WTC11 (cell line): ENCODE data around the gene FBXO30. TPM values are rescaled to one million over a fixed set of nuclear protein-coding genes. Genes with fewer than 3 reads are reported as not detected.

ENCODE experiments used
- ATAC-seq: fragments of 200-7000 bp; cut with Tn5 transposase; 2 replicates; pipeline ENCODE4 v1.10.0; 2021; ENCODE audit warnings: mild to moderate bottlenecking, moderate library complexity
- CTCF ChIA-PET: fragments of 300-600 bp; sonication (Branson Sonifier 250); formaldehyde crosslinking; loops from one replicate; lab custom pipeline; 2021; ENCODE audit warnings: antibody characterized with exemption; lab: Charles Lee
- POLR2A ChIA-PET: fragments of 350-600 bp; sonication (Branson Sonifier 250); formaldehyde crosslinking; loops from one replicate; lab custom pipeline; 2021; ENCODE audit warnings: antibody characterized with exemption; lab: Charles Lee
- DNase-seq: peaks from one replicate; pipeline ENCODE4 v3.0.0; 2021; ENCODE audit warnings: low spot score
- H3K27ac Mint-ChIP-seq: 2 replicates; pipeline ENCODE4 v1.8.0; 2021; ENCODE audit warnings: mixed read lengths
- H3K27me3 Mint-ChIP-seq: 2 replicates; pipeline ENCODE4 v1.8.0; 2021; ENCODE audit warnings: low read depth, mild to moderate bottlenecking, moderate library complexity, mixed read lengths
- H3K36me3 Mint-ChIP-seq: 2 replicates; pipeline ENCODE4 v1.8.0; 2021; ENCODE audit warnings: mixed read lengths
- H3K4me1 Mint-ChIP-seq: 2 replicates; pipeline ENCODE4 v1.8.0; 2022; ENCODE audit warnings: mixed read lengths
- H3K4me3 Mint-ChIP-seq: 2 replicates; pipeline ENCODE4 v1.8.0; 2021; ENCODE audit warnings: mild to moderate bottlenecking, moderate library complexity, mixed read lengths
- H3K9me3 Mint-ChIP-seq: 2 replicates; pipeline ENCODE4 v1.8.0; 2021; ENCODE audit warnings: mixed read lengths
- AR ChIP-seq: fragments of 250-450 bp; sonication (Bioruptor Pico); IDR thresholded peaks from 2 replicates; pipeline ENCODE4 v1.9.0; 2021; ENCODE audit warnings: mild to moderate bottlenecking
- E2F1 ChIP-seq: sonication (generic); formaldehyde crosslinking; IDR thresholded peaks from 2 replicates; pipeline ENCODE4 v1.8.0; 2022; ENCODE audit warnings: mild to moderate bottlenecking, missing genetic modification reagents
- E2F4 ChIP-seq: sonication (generic); formaldehyde crosslinking; IDR thresholded peaks from 2 replicates; pipeline ENCODE4 v1.8.1; 2022; ENCODE audit warnings: low read depth, mild to moderate bottlenecking, moderate library complexity, missing genetic modification reagents, borderline replicate concordance
- ELF4 ChIP-seq: sonication (generic); formaldehyde crosslinking; IDR thresholded peaks from 2 replicates; pipeline ENCODE4 v1.8.1; 2022; ENCODE audit warnings: low read depth, mild to moderate bottlenecking, moderate library complexity, missing genetic modification reagents
- ERG ChIP-seq: fragments of 250-450 bp; sonication (Bioruptor Pico); IDR thresholded peaks from 2 replicates; pipeline ENCODE4 v1.8.0; 2021; ENCODE audit warnings: mild to moderate bottlenecking
- ESRRA ChIP-seq: sonication (generic); formaldehyde crosslinking; IDR thresholded peaks from 2 replicates; pipeline ENCODE4 v1.8.1; 2022; ENCODE audit warnings: mild to moderate bottlenecking, missing genetic modification reagents, borderline replicate concordance
- GABPB1 ChIP-seq: sonication (generic); formaldehyde crosslinking; IDR thresholded peaks from 2 replicates; pipeline ENCODE4 v1.8.1; 2023; ENCODE audit warnings: mild to moderate bottlenecking, missing genetic modification reagents
- HMGXB4 ChIP-seq: sonication (generic); formaldehyde crosslinking; IDR thresholded peaks from 2 replicates; pipeline ENCODE4 v1.8.1; 2023; ENCODE audit warnings: mild to moderate bottlenecking, moderate library complexity, missing genetic modification reagents
- IRF1 ChIP-seq: sonication (generic); formaldehyde crosslinking; IDR thresholded peaks from 2 replicates; pipeline ENCODE4 v1.8.0; 2023; ENCODE audit warnings: missing genetic modification reagents
- MYBL2 ChIP-seq: sonication (generic); formaldehyde crosslinking; IDR thresholded peaks from 2 replicates; pipeline ENCODE4 v1.8.1; 2023; ENCODE audit warnings: mild to moderate bottlenecking, moderate library complexity, missing genetic modification reagents
- NFATC4 ChIP-seq: fragments of 250-450 bp; sonication (Bioruptor Pico); IDR thresholded peaks from 2 replicates; pipeline ENCODE4 v1.9.0; 2021; ENCODE audit warnings: mild to moderate bottlenecking
- NR1H2 ChIP-seq: sonication (generic); formaldehyde crosslinking; IDR thresholded peaks from 2 replicates; pipeline ENCODE4 v1.9.0; 2021; ENCODE audit warnings: mild to moderate bottlenecking, moderate library complexity, missing genetic modification reagents
- NR2C2 ChIP-seq: sonication (generic); formaldehyde crosslinking; IDR thresholded peaks from 2 replicates; pipeline ENCODE4 v1.8.0; 2022; ENCODE audit warnings: mild to moderate bottlenecking, missing genetic modification reagents
- PRRX2 ChIP-seq: fragments of 250-450 bp; sonication (Bioruptor Pico); IDR thresholded peaks from 2 replicates; pipeline ENCODE4 v1.8.0; 2021; ENCODE audit warnings: mild to moderate bottlenecking
- RELA ChIP-seq: sonication (generic); formaldehyde crosslinking; IDR thresholded peaks from 2 replicates; pipeline ENCODE4 v1.8.1; 2022; ENCODE audit warnings: missing genetic modification reagents, mild to moderate bottlenecking, borderline replicate concordance
- TEAD4 ChIP-seq: sonication (generic); formaldehyde crosslinking; IDR thresholded peaks from 2 replicates; pipeline ENCODE4 v1.8.0; 2022; ENCODE audit warnings: mild to moderate bottlenecking, missing genetic modification reagents
- ZBTB21 ChIP-seq: sonication (generic); formaldehyde crosslinking; IDR thresholded peaks from 2 replicates; pipeline ENCODE4 v1.8.1; 2023; ENCODE audit warnings: mild to moderate bottlenecking, missing genetic modification reagents, borderline replicate concordance
- ZNF219 ChIP-seq: sonication (generic); formaldehyde crosslinking; IDR thresholded peaks from 2 replicates; pipeline ENCODE4 v1.8.0; 2023; ENCODE audit warnings: missing genetic modification reagents, mild to moderate bottlenecking, borderline replicate concordance
- ZNF281 ChIP-seq: sonication (generic); formaldehyde crosslinking; IDR thresholded peaks from 2 replicates; pipeline ENCODE4 v1.8.0; 2023; ENCODE audit warnings: mild to moderate bottlenecking, missing genetic modification reagents
- ZNF423 ChIP-seq: fragments of 250-450 bp; sonication (Bioruptor Pico); IDR thresholded peaks from 2 replicates; pipeline ENCODE4 v2.1.2; 2022; ENCODE audit warnings: mild to moderate bottlenecking, moderate library complexity
- total RNA-seq: library from RNA; stranded (reverse); gene quantifications from 3 replicates; pipeline ENCODE4 v1.2.3, GENCODE V29; 2021

Gene FBXO30
- total RNA-seq, 1 experiment from 2014 or later: 11.8 TPM

GRCh38 chr6:145808239-145808638 lies 6.4 kb downstream of the FBXO30 start (continued):
- TF ChIP-seq HMGXB4 (CRISPR knock-in tag) (no peak), ELF4 (no peak), PRRX2 (CRISPR knock-in tag) (no peak), IRF1 (CRISPR knock-in tag) (no peak), RELA (no peak), ESRRA (CRISPR knock-in tag) (no peak), E2F1 (CRISPR knock-in tag) (no peak)

- no peak for ATAC-seq
- POLR2A ChIA-PET: interaction anchor here (0.8 kb wide), 1 partner anchor 13 kb away, joined by 3 read pairs; no protein-coding TSS in a partner anchor
- peaks cover 20% of the 10 kb centered on the region for H3K4me1 Mint-ChIP-seq
- no peaks in the 10 kb centered on the region for H3K27me3 Mint-ChIP-seq
- TF ChIP-seq ZNF423 (no peak), E2F1 (CRISPR knock-in tag) (no peak), ERG (CRISPR knock-in tag) (no peak), NR1H2 (CRISPR knock-in tag) (no peak), ZNF281 (CRISPR knock-in tag) (no peak), AR (CRISPR knock-in tag) (no peak), GABPB1 (no peak), ZBTB21 (CRISPR knock-in tag) (no peak), NR2C2 (no peak), ZNF219 (CRISPR knock-in tag) (no peak), TEAD4 (CRISPR knock-in tag) (no peak), NFATC4 (CRISPR knock-in tag) (no peak), E2F4 (CRISPR knock-in tag) (no peak), MYBL2 (CRISPR knock-in tag) (no peak)
- H3K27ac Mint-ChIP-seq: no peak overlapping the region; the same call in 1 of the 2 replicates
- peaks cover 33% of the 10 kb centered on the region for H3K36me3 Mint-ChIP-seq
- no peaks in the 10 kb centered on the region for H3K9me3 Mint-ChIP-seq
- CTCF ChIA-PET: no interaction called here
- no peak for DNase-seq
- H3K4me3 Mint-ChIP-seq: no peak overlapping the region
These were observed 12.5 kb downstream of the FBXO30 start for GRCh38 chr6:145802141-145802540.
